ENCODE measurements around the gene PPP2R3A. TPM values are rescaled to one million over a fixed set of nuclear protein-coding genes. Genes with fewer than 3 reads are reported as not detected.

PPP2R3A gene
- total and polyA plus RNA-seq, 2 of the 4 experiments (the other 2 are of a cell fraction): 11.3 to 37.3 TPM

- Histone ChIP-seq H4K8ac (ENCODE audit: low read depth in 2 of 2, low read length in 2 of 2) (no peak overlapping the region), H3K36me3 (ENCODE audit: control insufficient read depth, insufficient read depth, low read length) (no peaks in the 10 kb centered on the region), H3K79me1 (ENCODE audit: low read depth in 1 of 2, low read length in 2 of 2) (peaks cover 27 to 54% of the 10 kb centered on the region in 2 experiments), H2AFZ (replicated peaks; ENCODE audit: low read length, poor library complexity) (no peak overlapping the region), H4K91ac (ENCODE audit: insufficient read depth, low read depth, low read length) (no peak overlapping the region), H3K14ac (replicated peaks; ENCODE audit: low read depth, low read length) (no peak overlapping the region), H3K9ac (ENCODE audit: low read depth, low read length) (no peak overlapping the region), H3K9me3 (ENCODE audit: control insufficient read depth, insufficient read depth, low read length) (no peaks in the 10 kb centered on the region), H3K4me2 (ENCODE audit: low read depth, low read length) (no peak overlapping the region), H3K4ac (ENCODE audit: low read depth, low read length) (no peak overlapping the region), H4K20me1 (ENCODE audit: insufficient read depth, low read length) (peaks cover 5% of the 10 kb centered on the region; the same call in 1 of the 2 replicates), H2BK20ac (ENCODE audit: low read depth, low read length) (no peak overlapping the region), H3K27me3 (ENCODE audit: control insufficient read depth, insufficient read depth, low read length) (no peaks in the 10 kb centered on the region), H2BK5ac (ENCODE audit: low read depth, low read length, poor library complexity, severe bottlenecking) (no peak overlapping the region), H2AK9ac (replicated peaks; ENCODE audit: low read depth, low read length, poor library complexity) (no peak overlapping the region), H3K23ac (ENCODE audit: low read depth, low read length) (no peak overlapping the region), H2BK120ac (ENCODE audit: low read depth, low read length) (no peak overlapping the region), H3K9me1 (ENCODE audit: insufficient read depth, low read length) (peaks cover 14% of the 10 kb centered on the region), H2AK5ac (ENCODE audit: low read depth, low read length) (no peak overlapping the region), H3K4me3 (ENCODE audit: insufficient read depth, low read depth, low read length) (no peak overlapping the region), H2BK15ac (ENCODE audit: low read depth, low read length) (no peak overlapping the region), H3K27ac (ENCODE audit: insufficient read depth, low read length) (no peak overlapping the region), H4K5ac (ENCODE audit: low read depth, low read length) (no peak overlapping the region), H3K18ac (ENCODE audit: low read depth, low read length) (no peak overlapping the region), H3K56ac (ENCODE audit: extremely low read depth, insufficient read depth, low read length) (no peak overlapping the region), H3K4me1 (ENCODE audit: control insufficient read depth, insufficient read depth, low read length) (peaks cover 14% of the 10 kb centered on the region)
- CTCF ChIA-PET: no interaction called here
- ATAC-seq (ENCODE audit: low read depth) (no peak), DNase-seq (no peak)
- POLR2A ChIA-PET (ENCODE audit: unreplicated experiment): no interaction called here
- TF ChIP-seq BHLHE40 (IDR thresholded peaks at IDR 0.05; ENCODE audit: low read depth, low read length) (no peak), CHD1 (IDR thresholded peaks at IDR 0.05; ENCODE audit: low read depth, low read length) (no peak), NFE2L2 (IDR thresholded peaks at IDR 0.05; ENCODE audit: low read depth, low read length) (peak; percentile 69), MAFK (IDR thresholded peaks at IDR 0.05; ENCODE audit: low read depth, low read length) (peak; percentile 48)
- TF ChIP-seq, protein P1, sequence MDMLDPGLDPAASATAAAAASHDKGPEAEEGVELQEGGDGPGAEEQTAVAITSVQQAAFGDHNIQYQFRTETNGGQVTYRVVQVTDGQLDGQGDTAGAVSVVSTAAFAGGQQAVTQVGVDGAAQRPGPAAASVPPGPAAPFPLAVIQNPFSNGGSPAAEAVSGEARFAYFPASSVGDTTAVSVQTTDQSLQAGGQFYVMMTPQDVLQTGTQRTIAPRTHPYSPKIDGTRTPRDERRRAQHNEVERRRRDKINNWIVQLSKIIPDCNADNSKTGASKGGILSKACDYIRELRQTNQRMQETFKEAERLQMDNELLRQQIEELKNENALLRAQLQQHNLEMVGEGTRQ (IDR thresholded peaks at IDR 0.05; ENCODE audit: low read depth, low read length): no peak
- dilution Hi-C loops (cut with HindIII; ENCODE audit: low sequenced_read_pairs, unreplicated experiment): no loop called here
- WGBS, 2 experiments (ENCODE audit: extremely low coverage in 2 of 2, insufficient read length in 1 of 2): no CpG with 5 or more reads among the region's 2 CpGs
- in situ Hi-C loops (cut with MboI; ENCODE audit: low sequenced_read_pairs): no loop called here
- BruUV-seq (replicated peaks): no TSS peak
- intact Hi-C loops (cut with micrococcal nuclease): no loop called here
Measured at GRCh38 chr3:135975536-135975935, 10.0 kb downstream of the PPP2R3A start.
